GM21717 (cell line): Measurements from ENCODE around the gene COPS3.

Source experiments
- ATAC-seq: cut with Tn5 transposase; IDR thresholded peaks from one replicate; pipeline ENCODE4 v1.9.1; 2021; ENCODE audit warnings: mild to moderate bottlenecking, moderate library complexity; ENCODE audit not compliant: unreplicated experiment

COPS3 gene

DNA sequence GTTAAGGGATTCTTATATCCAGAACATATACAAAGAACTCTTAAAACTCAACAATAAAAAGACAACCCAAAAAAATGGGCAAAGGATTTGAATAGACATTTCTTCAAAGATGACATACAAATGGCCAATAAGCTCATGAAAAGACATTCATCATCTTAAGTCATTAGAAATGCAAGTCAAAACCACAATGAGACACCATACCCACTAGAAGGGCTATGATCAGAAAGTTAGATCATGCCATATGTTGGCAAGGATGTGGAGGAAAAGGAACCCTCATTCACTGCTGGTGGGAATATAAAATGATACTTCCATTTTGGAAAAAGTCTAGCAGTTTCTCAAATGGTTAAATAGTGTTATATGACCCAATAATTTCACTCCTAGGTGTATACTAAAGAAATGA, 84.3 kb downstream of the COPS3 start:
- ATAC-seq = no peak
